ENCODE results near the gene PID1.
"Not testable (repeated sequence)": the region's sequence is repeated elsewhere in the genome, so short reads cannot be mapped to it uniquely, and the experiment has no call there.

Gene PID1

GRCh38 chr2:229191413-229191812 lies 79.7 kb downstream of the PID1 start:
- no peaks in the 10 kb centered on the region for H3K79me2 ChIP-seq (ENCODE audit: insufficient read depth, low read depth)
- no peaks in the 10 kb centered on the region for H3K27me3 ChIP-seq (ENCODE audit: insufficient read depth, low read depth)
- no peak overlapping the region for H3K27ac ChIP-seq
- no peak overlapping the region for H3K4me2 ChIP-seq
- no peaks in the 10 kb centered on the region for H4K20me1 ChIP-seq (ENCODE audit: insufficient read depth)
- H3K36me3 ChIP-seq (ENCODE audit: insufficient read depth) = no peaks in the 10 kb centered on the region
- H3K4me1 ChIP-seq (ENCODE audit: low read depth, poor library complexity, severe bottlenecking) = no peaks in the 10 kb centered on the region
- H3K9ac ChIP-seq = no peak overlapping the region
- TF ChIP-seq, protein P1, sequence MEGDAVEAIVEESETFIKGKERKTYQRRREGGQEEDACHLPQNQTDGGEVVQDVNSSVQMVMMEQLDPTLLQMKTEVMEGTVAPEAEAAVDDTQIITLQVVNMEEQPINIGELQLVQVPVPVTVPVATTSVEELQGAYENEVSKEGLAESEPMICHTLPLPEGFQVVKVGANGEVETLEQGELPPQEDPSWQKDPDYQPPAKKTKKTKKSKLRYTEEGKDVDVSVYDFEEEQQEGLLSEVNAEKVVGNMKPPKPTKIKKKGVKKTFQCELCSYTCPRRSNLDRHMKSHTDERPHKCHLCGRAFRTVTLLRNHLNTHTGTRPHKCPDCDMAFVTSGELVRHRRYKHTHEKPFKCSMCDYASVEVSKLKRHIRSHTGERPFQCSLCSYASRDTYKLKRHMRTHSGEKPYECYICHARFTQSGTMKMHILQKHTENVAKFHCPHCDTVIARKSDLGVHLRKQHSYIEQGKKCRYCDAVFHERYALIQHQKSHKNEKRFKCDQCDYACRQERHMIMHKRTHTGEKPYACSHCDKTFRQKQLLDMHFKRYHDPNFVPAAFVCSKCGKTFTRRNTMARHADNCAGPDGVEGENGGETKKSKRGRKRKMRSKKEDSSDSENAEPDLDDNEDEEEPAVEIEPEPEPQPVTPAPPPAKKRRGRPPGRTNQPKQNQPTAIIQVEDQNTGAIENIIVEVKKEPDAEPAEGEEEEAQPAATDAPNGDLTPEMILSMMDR (conservative IDR thresholded peaks at IDR 0.05; ENCODE audit: low read depth, low read length) = no peak
- no peak overlapping the region for H3K4me3 ChIP-seq (IDR thresholded peaks at IDR 0.05; ENCODE audit: insufficient read depth, low read depth, low read length)
- no peak overlapping the region for H2AFZ ChIP-seq (ENCODE audit: low read depth)

DNA sequence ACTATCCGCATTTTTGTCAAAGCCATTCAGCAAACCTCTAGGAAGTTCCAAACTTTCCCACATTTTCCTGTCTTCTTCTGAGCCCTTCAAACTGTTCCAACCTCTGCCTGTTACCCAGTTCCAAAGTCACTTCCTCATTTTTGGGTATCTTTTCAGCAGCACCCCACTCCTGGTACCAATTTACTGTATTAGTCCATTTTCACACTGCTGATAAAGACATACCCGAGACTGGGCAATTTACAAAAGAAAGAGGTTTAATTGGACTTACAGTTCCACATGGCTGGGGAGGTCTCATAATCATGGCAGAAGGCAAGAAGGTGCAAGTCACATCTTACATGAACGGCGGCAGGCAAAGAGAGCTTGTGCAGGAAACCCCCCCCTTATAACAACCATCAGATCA lies 84.0 kb downstream of the PID1 start:
- not testable (repeated sequence) for H3K27me3 ChIP-seq (ENCODE audit: insufficient read depth, low read depth); H3K4me1 ChIP-seq (ENCODE audit: low read depth, poor library complexity, severe bottlenecking); H3K4me2 ChIP-seq; H4K20me1 ChIP-seq (ENCODE audit: insufficient read depth); H3K36me3 ChIP-seq (ENCODE audit: insufficient read depth); H3K27ac ChIP-seq; H3K9ac ChIP-seq; H2AFZ ChIP-seq (ENCODE audit: low read depth); H3K79me2 ChIP-seq (ENCODE audit: insufficient read depth, low read depth); H3K4me3 ChIP-seq (IDR thresholded peaks at IDR 0.05; ENCODE audit: insufficient read depth, low read depth, low read length)

GRCh38 chr2:229181641-229182040 lies 89.4 kb downstream of the PID1 start:
- H3K4me2 ChIP-seq = no peak overlapping the region
- H3K79me2 ChIP-seq (ENCODE audit: insufficient read depth, low read depth) = no peaks in the 10 kb centered on the region
- no peak overlapping the region for H3K9ac ChIP-seq
- no peak overlapping the region for H3K4me3 ChIP-seq (IDR thresholded peaks at IDR 0.05; ENCODE audit: insufficient read depth, low read depth, low read length)
- TF ChIP-seq, protein P1 (conservative IDR thresholded peaks at IDR 0.05; ENCODE audit: low read depth, low read length) = no peak
- no peaks in the 10 kb centered on the region for H3K36me3 ChIP-seq (ENCODE audit: insufficient read depth)
- no peaks in the 10 kb centered on the region for H3K27me3 ChIP-seq (ENCODE audit: insufficient read depth, low read depth)
- no peaks in the 10 kb centered on the region for H4K20me1 ChIP-seq (ENCODE audit: insufficient read depth)
- no peaks in the 10 kb centered on the region for H3K4me1 ChIP-seq (ENCODE audit: low read depth, poor library complexity, severe bottlenecking)
- no peak overlapping the region for H2AFZ ChIP-seq (ENCODE audit: low read depth)
- H3K27ac ChIP-seq = no peak overlapping the region

DNA sequence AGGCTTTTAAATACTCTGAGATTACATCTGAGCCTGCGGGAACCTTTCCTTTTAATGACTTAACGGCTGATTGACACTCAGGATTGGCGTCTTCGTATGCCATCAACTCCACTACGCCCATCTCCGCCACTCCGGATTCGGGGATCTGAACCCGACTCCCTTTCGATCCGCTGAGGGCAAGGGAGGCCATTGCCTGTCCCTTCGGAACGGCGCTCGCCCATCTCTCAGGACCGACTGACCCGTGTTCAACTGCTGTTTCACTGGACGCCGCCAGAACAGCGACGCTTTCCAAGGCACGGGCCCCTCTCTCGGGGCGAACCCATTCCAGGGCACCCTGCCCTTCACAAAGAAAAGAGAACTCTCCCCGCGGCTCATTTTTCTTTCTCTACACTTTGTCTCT lies 90.4 kb downstream of the PID1 start:
- H3K9ac ChIP-seq = no peak overlapping the region
- H3K4me3 ChIP-seq (IDR thresholded peaks at IDR 0.05; ENCODE audit: insufficient read depth, low read depth, low read length) = no peak overlapping the region
- H2AFZ ChIP-seq (ENCODE audit: low read depth) = no peak overlapping the region
- TF ChIP-seq, protein P1 (conservative IDR thresholded peaks at IDR 0.05; ENCODE audit: low read depth, low read length) = no peak
- no peak overlapping the region for H3K27ac ChIP-seq
- H3K4me2 ChIP-seq = no peak overlapping the region
- no peaks in the 10 kb centered on the region for H4K20me1 ChIP-seq (ENCODE audit: insufficient read depth)
- H3K36me3 ChIP-seq (ENCODE audit: insufficient read depth) = no peaks in the 10 kb centered on the region
- no peaks in the 10 kb centered on the region for H3K79me2 ChIP-seq (ENCODE audit: insufficient read depth, low read depth)
- no peaks in the 10 kb centered on the region for H3K27me3 ChIP-seq (ENCODE audit: insufficient read depth, low read depth)
- no peaks in the 10 kb centered on the region for H3K4me1 ChIP-seq (ENCODE audit: low read depth, poor library complexity, severe bottlenecking)

DNA sequence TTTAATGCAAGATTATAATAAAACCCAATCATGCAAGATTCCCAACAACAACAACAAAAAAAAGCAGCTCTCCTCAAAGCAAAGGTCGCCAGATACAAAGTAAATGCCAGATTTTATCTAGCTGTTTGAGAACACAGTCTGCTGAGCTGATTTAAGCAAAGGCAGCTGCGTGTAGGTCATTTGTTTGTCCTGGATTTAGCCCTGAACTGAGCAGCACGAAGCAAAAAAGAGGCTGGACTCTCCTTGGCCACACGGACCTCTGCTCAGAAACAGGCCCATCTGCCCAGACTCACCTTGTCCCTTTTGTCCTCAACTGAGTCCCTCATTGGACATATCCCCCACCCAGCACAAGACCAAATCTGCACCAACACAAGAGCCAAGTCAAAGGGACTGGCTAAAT lies 91.5 kb downstream of the PID1 start:
- no peaks in the 10 kb centered on the region for H3K27me3 ChIP-seq (ENCODE audit: insufficient read depth, low read depth)
- H3K27ac ChIP-seq = no peak overlapping the region
- H3K4me2 ChIP-seq = no peak overlapping the region
- no peaks in the 10 kb centered on the region for H3K36me3 ChIP-seq (ENCODE audit: insufficient read depth)
- no peak overlapping the region for H3K9ac ChIP-seq
- TF ChIP-seq, protein P1 (conservative IDR thresholded peaks at IDR 0.05; ENCODE audit: low read depth, low read length) = no peak
- H3K4me3 ChIP-seq (IDR thresholded peaks at IDR 0.05; ENCODE audit: insufficient read depth, low read depth, low read length) = no peak overlapping the region
- H3K4me1 ChIP-seq (ENCODE audit: low read depth, poor library complexity, severe bottlenecking) = no peaks in the 10 kb centered on the region
- H2AFZ ChIP-seq (ENCODE audit: low read depth) = no peak overlapping the region
- H4K20me1 ChIP-seq (ENCODE audit: insufficient read depth) = no peaks in the 10 kb centered on the region
- no peaks in the 10 kb centered on the region for H3K79me2 ChIP-seq (ENCODE audit: insufficient read depth, low read depth)
